Activated B cell treated with CpG ODN at 0.5 μM for 24 hours (primary cell): ENCODE data around the gene HHEX. TPM values are rescaled to one million over a fixed set of nuclear protein-coding genes. Genes with fewer than 3 reads are reported as not detected.

ENCODE experiments used
- ATAC-seq: fragments of 200-7000 bp; cut with Tn5 transposase; one replicate; pipeline ENCODE4 v1.10.0; 2021; ENCODE audit warnings: low read depth, mild to moderate bottlenecking, moderate library complexity
- CTCF ChIA-PET: fragments of 350-600 bp; sonication (Branson Sonifier 250); formaldehyde crosslinking; loops from one replicate; lab custom pipeline; 2021; ENCODE audit warnings: antibody characterized with exemption; lab: Charles Lee
- POLR2A ChIA-PET: fragments of 350-600 bp; sonication (Branson Sonifier 250); formaldehyde crosslinking; loops from one replicate; lab custom pipeline; 2021; ENCODE audit warnings: antibody characterized with exemption; lab: Charles Lee
- DNase-seq: peaks from one replicate; pipeline ENCODE4 v3.0.0; 2022
- H3K27ac Mint-ChIP-seq: one replicate; pipeline ENCODE4 v1.8.0; 2020; ENCODE audit warnings: mixed read lengths
- H3K27me3 Mint-ChIP-seq: one replicate; pipeline ENCODE4 v1.8.0; 2021; ENCODE audit warnings: mixed read lengths
- H3K36me3 Mint-ChIP-seq: one replicate; pipeline ENCODE4 v1.8.0; 2021; ENCODE audit warnings: low read depth, mixed read lengths
- H3K4me1 Mint-ChIP-seq: one replicate; pipeline ENCODE4 v1.8.0; 2021; ENCODE audit warnings: mixed read lengths
- H3K4me3 Mint-ChIP-seq: one replicate; pipeline ENCODE4 v1.8.0; 2020; ENCODE audit warnings: mild to moderate bottlenecking, mixed read lengths
- H3K9me3 Mint-ChIP-seq: one replicate; pipeline ENCODE4 v1.8.0; 2020; ENCODE audit warnings: mixed read lengths
- intact Hi-C: fragments of 100-400 bp; cut with micrococcal nuclease; formaldehyde crosslinking; loops from one replicate; pipeline ENCODE4 v1.15.1; 2024
- total RNA-seq: library from RNA; stranded (reverse); gene quantifications from 2 replicates; pipeline ENCODE4 v1.2.3, GENCODE V29; 2022
- TF ChIP-seq, protein P1 (sequence below): fragments of 200-600 bp; IDR thresholded peaks from one replicate; pipeline ENCODE4 v1.8.0; 2022; ENCODE audit warnings: antibody characterized with exemption, mild to moderate bottlenecking

Gene HHEX
- total RNA-seq, 1 donor from 2014 or later: 55.1 TPM

DNA sequence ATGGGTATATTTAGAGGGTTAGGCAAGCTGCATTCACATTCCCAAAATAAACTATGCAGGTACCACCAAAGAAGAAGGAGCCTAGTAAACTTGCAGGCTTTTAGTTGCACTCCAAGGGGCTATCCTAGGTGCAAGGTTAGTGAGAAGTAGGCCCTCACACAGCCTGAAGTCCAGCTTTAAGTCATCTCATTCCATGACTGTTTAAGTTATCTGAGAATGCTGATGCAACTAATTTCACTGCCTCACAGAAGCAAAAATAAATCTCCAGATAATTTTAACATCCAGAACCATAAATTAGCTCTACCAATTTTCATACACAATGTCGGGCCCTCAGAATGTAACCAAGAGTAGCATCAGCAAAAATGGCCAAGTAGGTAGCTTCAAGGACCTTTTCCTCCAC, 34.3 kb upstream of the HHEX start:
- H3K9me3 Mint-ChIP-seq: peaks cover 4% of the 10 kb centered on the region
- no peak overlapping the region for H3K27ac Mint-ChIP-seq
- no peaks in the 10 kb centered on the region for H3K27me3 Mint-ChIP-seq
- no peaks in the 10 kb centered on the region for H3K36me3 Mint-ChIP-seq
- no peak overlapping the region for H3K4me3 Mint-ChIP-seq
- ATAC-seq (no peak), DNase-seq (no peak)
- TF ChIP-seq, protein P1, sequence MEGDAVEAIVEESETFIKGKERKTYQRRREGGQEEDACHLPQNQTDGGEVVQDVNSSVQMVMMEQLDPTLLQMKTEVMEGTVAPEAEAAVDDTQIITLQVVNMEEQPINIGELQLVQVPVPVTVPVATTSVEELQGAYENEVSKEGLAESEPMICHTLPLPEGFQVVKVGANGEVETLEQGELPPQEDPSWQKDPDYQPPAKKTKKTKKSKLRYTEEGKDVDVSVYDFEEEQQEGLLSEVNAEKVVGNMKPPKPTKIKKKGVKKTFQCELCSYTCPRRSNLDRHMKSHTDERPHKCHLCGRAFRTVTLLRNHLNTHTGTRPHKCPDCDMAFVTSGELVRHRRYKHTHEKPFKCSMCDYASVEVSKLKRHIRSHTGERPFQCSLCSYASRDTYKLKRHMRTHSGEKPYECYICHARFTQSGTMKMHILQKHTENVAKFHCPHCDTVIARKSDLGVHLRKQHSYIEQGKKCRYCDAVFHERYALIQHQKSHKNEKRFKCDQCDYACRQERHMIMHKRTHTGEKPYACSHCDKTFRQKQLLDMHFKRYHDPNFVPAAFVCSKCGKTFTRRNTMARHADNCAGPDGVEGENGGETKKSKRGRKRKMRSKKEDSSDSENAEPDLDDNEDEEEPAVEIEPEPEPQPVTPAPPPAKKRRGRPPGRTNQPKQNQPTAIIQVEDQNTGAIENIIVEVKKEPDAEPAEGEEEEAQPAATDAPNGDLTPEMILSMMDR: no peak
- H3K4me1 Mint-ChIP-seq: peaks cover 7% of the 10 kb centered on the region
- ChIA-PET POLR2A (no interaction called here), CTCF (no interaction called here)
- intact Hi-C loops: no loop called here

DNA sequence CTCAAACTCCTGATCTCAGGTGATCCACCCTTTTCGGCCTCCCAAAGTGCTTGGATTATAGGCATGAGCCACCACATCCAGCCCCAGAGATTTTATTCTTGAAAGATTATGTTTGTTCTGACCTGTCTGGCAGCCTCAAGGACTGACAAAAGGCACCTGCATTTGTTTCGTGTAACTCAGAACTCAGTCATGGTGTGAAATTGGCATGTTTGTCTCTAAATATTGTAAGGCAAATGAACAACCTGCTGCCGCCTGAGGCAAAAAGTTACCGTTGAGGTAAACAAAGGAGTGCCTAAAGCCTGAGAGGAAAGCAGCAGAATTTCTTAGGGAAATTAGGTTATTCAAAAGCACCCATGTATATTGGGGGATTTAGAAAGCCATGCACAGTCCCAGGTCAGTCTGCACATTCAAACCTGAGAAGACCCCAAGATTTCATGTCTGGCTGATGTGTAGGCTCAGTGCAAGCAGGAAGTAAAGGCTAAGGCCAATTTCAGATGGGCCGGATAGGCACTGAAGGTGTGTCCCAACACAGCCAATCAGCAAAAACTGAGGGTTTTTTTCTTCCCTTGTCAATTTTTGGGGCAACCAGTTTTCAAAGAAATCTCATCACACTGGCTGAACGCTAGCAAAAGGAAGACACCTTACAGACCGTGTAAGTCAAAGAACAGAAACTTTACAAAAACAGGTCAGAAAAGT, 33.3 kb upstream of the HHEX start:
- Mint-ChIP-seq H3K4me3 (no peak overlapping the region), H3K4me1 (peaks cover 7% of the 10 kb centered on the region), H3K36me3 (no peaks in the 10 kb centered on the region), H3K9me3 (peaks cover 4% of the 10 kb centered on the region), H3K27ac (no peak overlapping the region), H3K27me3 (no peaks in the 10 kb centered on the region)
- DNase-seq (no peak), ATAC-seq (no peak)
- TF ChIP-seq, protein P1: no peak
- CTCF ChIA-PET: no interaction called here
- POLR2A ChIA-PET: no interaction called here
- intact Hi-C loops: no loop called here

DNA sequence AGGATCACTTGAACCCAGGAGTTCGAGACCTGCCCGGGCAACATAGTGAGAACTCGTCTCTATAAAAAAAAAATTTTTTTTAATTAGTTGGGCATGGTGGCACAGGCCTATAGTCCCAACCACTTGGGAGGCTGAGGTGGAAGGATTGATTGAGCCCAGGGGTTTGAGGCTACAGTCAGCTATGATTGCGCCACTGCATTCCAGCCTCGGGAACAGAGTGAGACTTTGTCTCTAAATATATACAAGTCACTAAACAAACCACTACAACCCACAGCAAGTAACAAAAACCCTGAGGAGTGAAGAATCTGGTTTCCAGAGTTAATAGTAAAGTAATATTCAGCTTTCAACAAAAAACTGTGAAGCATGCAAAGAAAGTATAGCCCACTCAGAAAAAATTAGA, 32.7 kb upstream of the HHEX start:
- Mint-ChIP-seq H3K4me1 (peaks cover 7% of the 10 kb centered on the region), H3K9me3 (peaks cover 4% of the 10 kb centered on the region), H3K36me3 (peaks cover under 1% of the 10 kb centered on the region), H3K27me3 (no peaks in the 10 kb centered on the region), H3K27ac (no peak overlapping the region), H3K4me3 (no peak overlapping the region)
- TF ChIP-seq, protein P1: no peak
- no peak for DNase-seq
- intact Hi-C loops: no loop called here
- ChIA-PET CTCF (no interaction called here), POLR2A (no interaction called here)
- ATAC-seq: no peak

DNA sequence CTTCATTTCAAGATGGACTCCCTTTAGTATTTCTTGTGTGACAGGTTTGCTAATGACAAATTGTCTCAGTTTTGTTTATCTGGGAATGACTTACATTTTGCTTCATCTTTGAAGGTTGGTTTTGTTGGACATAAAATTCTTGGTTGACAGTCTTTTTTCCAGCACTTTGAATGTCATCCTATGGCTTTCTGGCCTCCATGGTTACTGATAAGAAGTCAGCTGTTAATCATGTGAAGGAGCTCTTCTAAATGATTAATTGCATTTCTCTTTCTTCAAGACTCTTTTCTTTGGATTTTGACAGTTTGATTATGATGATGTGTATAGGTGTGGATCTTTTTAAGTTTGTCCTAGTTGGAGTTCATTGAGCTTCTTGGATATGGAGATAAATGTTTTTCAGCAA, 26.9 kb upstream of the HHEX start:
- intact Hi-C loops: no loop called here
- DNase-seq (no peak), ATAC-seq (no peak)
- TF ChIP-seq, protein P1: no peak
- H3K4me3 Mint-ChIP-seq: no peak overlapping the region
- ChIA-PET POLR2A (no interaction called here), CTCF (no interaction called here)
- no peaks in the 10 kb centered on the region for H3K27me3 Mint-ChIP-seq
- no peaks in the 10 kb centered on the region for H3K4me1 Mint-ChIP-seq
- H3K27ac Mint-ChIP-seq: no peak overlapping the region
- H3K36me3 Mint-ChIP-seq: peaks cover 9% of the 10 kb centered on the region
- H3K9me3 Mint-ChIP-seq: peaks cover 11% of the 10 kb centered on the region

DNA sequence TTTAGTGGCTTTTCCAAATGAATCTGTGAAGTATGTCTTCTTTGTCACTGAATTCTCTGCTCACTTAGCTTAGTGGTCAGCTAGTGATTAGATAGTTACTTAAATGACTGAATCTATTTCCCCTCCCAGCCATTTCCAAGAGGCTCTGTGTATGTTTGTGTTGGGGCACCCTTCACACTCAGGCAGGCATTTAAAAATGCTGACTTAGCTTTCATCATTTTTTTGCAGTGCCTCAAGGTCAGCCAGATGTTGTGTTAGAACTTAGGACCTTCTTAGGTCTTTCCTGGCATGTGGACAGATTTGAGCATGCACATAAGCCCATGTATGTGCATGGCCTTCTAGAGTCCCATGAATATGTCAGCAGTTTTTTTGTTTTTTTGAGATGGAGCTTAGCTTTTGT, 25.4 kb upstream of the HHEX start:
- peaks cover 11% of the 10 kb centered on the region for H3K9me3 Mint-ChIP-seq
- POLR2A ChIA-PET: interaction anchor here (0.9 kb wide), 1 partner anchor 185 kb away, joined by 4 read pairs; no protein-coding TSS in a partner anchor

More for the DNA sequence above, 25.4 kb upstream of the HHEX start:
- DNase-seq: no peak
- no peak overlapping the region for H3K4me3 Mint-ChIP-seq
- peaks cover 9% of the 10 kb centered on the region for H3K36me3 Mint-ChIP-seq
- intact Hi-C loops: no loop called here
- no peak for ATAC-seq
- no peaks in the 10 kb centered on the region for H3K4me1 Mint-ChIP-seq
- CTCF ChIA-PET: no interaction called here
- TF ChIP-seq, protein P1: no peak
- no peaks in the 10 kb centered on the region for H3K27me3 Mint-ChIP-seq
- no peak overlapping the region for H3K27ac Mint-ChIP-seq
